HG02678 (cell line): ENCODE measurements around the gene SRP14.
"Not testable (repeated sequence)": the region's sequence is repeated elsewhere in the genome, so short reads cannot be mapped to it uniquely, and the experiment has no call there.

Source experiments
- ATAC-seq: cut with Tn5 transposase; IDR thresholded peaks from one replicate; pipeline ENCODE4 v1.9.1; 2021; ENCODE audit warnings: mild to moderate bottlenecking, moderate library complexity; ENCODE audit not compliant: unreplicated experiment

The SRP14 gene

DNA sequence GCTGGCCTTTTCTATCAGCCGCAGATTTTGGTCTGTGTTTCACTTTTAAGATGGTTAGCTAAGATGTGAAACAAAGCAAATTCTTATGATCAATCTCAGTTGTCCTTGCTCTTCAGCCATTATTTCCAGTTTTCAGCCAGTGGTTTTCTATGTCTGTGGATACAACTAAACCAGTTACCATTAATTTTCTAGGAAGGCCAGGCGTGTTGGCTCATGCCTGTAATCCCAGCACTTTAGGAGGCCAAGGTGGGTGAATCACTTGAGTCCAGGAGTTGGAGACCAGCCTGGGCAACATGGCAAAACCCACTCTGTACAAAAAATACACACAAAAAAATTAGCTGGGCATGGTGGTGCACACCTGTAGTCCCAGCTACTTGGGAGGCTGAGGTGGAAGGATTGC lies 42.8 kb downstream of the SRP14 start:
- not testable (repeated sequence) for ATAC-seq

DNA sequence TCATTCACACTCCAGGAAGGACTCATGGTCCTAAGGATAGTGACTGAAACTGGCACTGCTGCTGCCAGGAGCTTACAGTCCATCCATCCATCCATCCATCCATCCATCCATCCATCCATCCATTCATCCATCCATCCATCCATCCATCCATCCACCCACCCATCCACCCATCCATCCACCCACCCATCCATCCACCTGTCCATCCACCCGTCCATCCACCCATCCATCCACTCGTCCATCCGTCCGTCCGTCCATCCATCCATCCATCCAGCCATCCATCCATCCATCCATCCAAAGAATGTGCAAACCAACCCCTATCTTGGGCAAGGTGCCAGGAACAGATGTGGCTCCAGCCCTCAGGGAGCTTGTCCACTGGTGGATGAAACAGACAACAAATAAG lies 46.0 kb downstream of the SRP14 start:
- ATAC-seq = not testable (repeated sequence)

DNA sequence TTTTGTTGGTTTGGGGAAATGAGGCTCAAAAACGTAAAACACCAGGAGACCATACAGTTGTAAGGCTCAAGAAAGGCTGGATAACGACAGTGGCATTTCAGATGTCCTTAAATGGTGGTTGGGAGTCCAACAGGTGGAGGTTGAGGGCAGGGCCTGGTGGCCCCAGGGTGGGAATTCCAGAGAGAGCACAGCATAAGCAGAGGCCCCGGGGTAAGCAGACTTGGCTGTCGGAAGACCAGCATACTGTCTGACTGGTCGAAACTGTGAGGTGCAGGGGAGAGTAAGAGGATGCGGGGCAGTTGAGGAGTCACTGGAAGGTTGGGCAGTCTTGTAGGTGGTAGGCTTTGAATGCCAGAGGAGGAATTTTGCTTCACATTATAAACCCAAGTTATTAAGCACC lies 48.3 kb downstream of the SRP14 start:
- ATAC-seq = no peak

GRCh38 chr15:39987821-39988220 lies 51.2 kb downstream of the SRP14 start:
- ATAC-seq = no peak
